GM19468 (cell line): Measurements from ENCODE around the gene VPS52.

ENCODE experiments used
- ATAC-seq: cut with Tn5 transposase; IDR thresholded peaks from one replicate; pipeline ENCODE4 v1.9.1; 2021; ENCODE audit warnings: mild to moderate bottlenecking, moderate library complexity, moderate number of reproducible peaks; ENCODE audit not compliant: unreplicated experiment; ENCODE audit errors: extremely low read depth

Gene VPS52

DNA sequence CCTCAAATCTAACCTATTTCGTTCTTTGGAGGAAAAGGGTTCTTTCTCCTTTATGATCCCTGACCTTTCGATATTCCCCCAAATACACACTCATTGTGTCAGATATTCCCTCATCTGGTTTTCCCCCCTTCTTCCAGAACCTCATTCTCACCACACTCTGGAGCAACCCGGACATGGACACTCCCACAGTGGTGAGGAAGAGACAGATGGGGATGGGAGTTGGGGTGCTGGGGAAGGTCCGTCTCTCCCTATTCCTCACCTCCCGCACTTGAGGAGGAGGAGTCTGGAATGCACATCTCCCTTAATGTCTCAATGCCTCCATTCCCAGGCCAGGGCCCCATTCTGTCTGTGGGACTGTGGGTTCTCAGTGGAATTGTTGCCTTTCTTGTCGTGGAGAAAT, 69.7 kb downstream of the VPS52 start:
- ATAC-seq = no peak

GRCh38 chr6:33201147-33201545, 70.5 kb downstream of the VPS52 start:
- no peak for ATAC-seq
